HepG2 (cell line): Measurements from ENCODE around the gene MYO1E. TPM values are rescaled to one million over a fixed set of nuclear protein-coding genes. Genes with fewer than 3 reads are reported as not detected.

Experiments used
- ATAC-seq: fragments of 200-7000 bp; cut with Tn5 transposase; 3 replicates; pipeline ENCODE4 v1.9.1; 2020; ENCODE audit warnings: mild to moderate bottlenecking, moderate library complexity
- BruUV-seq: library from RNA; stranded (reverse); fragments of 400-500 nt; replicated peaks from 2 replicates; lab custom pipeline; 2021; lab: Mats Ljungman, UMichigan
- CTCF ChIA-PET: fragments of 300-600 bp; formaldehyde crosslinking; extraction: SDS; loops from one replicate; lab custom pipeline; 2021; ENCODE audit warnings: low total read pairs, inconsistent platforms, low intra/inter-chr PET ratio; lab: Yijun Ruan, JAX
- POLR2A ChIA-PET: fragments of 350-600 bp; sonication (Branson Sonifier 250); formaldehyde crosslinking; loops from one replicate; lab custom pipeline; 2020; ENCODE audit warnings: antibody characterized with exemption, inconsistent platforms; lab: Yijun Ruan, JAX
- DNase-seq: peaks from one replicate; pipeline ENCODE4 v3.0.0-alpha.2; 2015; ENCODE audit warnings: low spot score
- FAIRE-seq: peaks from 3 replicates; lab custom pipeline; 2011; peaks lifted over from hg19 to GRCh38; lab: Jason Lieb, UNC
- H2AFZ ChIP-seq: one replicate; pipeline ENCODE4 v1.6.1; 2011; ENCODE audit warnings: low read length, inconsistent platforms
- H3K27ac ChIP-seq: fragments of 300-600 bp; 3 replicates; pipeline ENCODE4 v1.8.0; 2011; ENCODE audit warnings: mixed run types, mild to moderate bottlenecking, mixed read lengths, low read length, inconsistent platforms; ENCODE audit not compliant: insufficient read depth; ENCODE audit errors: extremely low read length
- H3K27me3 ChIP-seq, 2 experiments: fragments of 200-600 bp in 1 of 2; 2 replicates in 1 of 2; 3 replicates in 1 of 2; pipeline versions ENCODE4 v1.6.0 to v1.8.0; 2011; ENCODE audit warnings: low read length in 2 of 2, mild to moderate bottlenecking in 2 of 2, moderate library complexity in 2 of 2, inconsistent platforms in 1 of 2; ENCODE audit not compliant: insufficient read depth in 2 of 2, control insufficient read depth in 1 of 2
- H3K36me3 ChIP-seq, 2 experiments: fragments of 200-600 bp in 1 of 2; replicated peaks in 1 of 2; 2 replicates in 1 of 2; 3 replicates in 1 of 2; pipeline versions ENCODE4 v1.5.1 to v1.8.0; 2011; ENCODE audit warnings: low read length in 2 of 2, inconsistent platforms in 1 of 2; ENCODE audit not compliant: insufficient read depth in 2 of 2, control insufficient read depth in 1 of 2
- H3K4me1 ChIP-seq: 2 replicates; pipeline ENCODE4 v1.5.1; 2012; ENCODE audit warnings: low read length, inconsistent platforms; ENCODE audit not compliant: insufficient read depth
- H3K4me2 ChIP-seq: 2 replicates; pipeline ENCODE4 v1.6.0; 2011; ENCODE audit warnings: low read depth, low read length, inconsistent platforms
- H3K4me3 ChIP-seq, 3 experiments: fragments of 200-600 bp in 1 of 3; sonication (generic), shearing (Covaris generic) in 1 of 3; replicated peaks in 1 of 3; 2 replicates each; pipeline ENCODE4 v1.5.1; 2011 to 2016; ENCODE audit warnings: low read length in 3 of 3, inconsistent platforms in 2 of 3, low read depth in 2 of 3, mild to moderate bottlenecking in 2 of 3, control low read depth in 1 of 3, mixed read lengths in 1 of 3; ENCODE audit not compliant: insufficient read depth in 1 of 3
- H3K79me2 ChIP-seq: one replicate; pipeline ENCODE4 v1.6.1; 2011; ENCODE audit warnings: low read length, inconsistent platforms; ENCODE audit not compliant: insufficient read depth
- H3K9ac ChIP-seq: 2 replicates; pipeline ENCODE4 v1.6.0; 2011; ENCODE audit warnings: mild to moderate bottlenecking, low read depth, low read length, inconsistent platforms; ENCODE audit not compliant: insufficient read depth
- H3K9me3 ChIP-seq: 2 replicates; pipeline ENCODE4 v1.5.1; 2012; ENCODE audit warnings: mild to moderate bottlenecking, low read length
- H4K20me1 ChIP-seq: 2 replicates; pipeline ENCODE4 v1.6.0; 2011; ENCODE audit warnings: inconsistent platforms, mild to moderate bottlenecking, low read length, moderate library complexity; ENCODE audit not compliant: insufficient read depth
- ATF3 ChIP-seq: sonication (generic); formaldehyde crosslinking; IDR thresholded peaks from 2 replicates; pipeline ENCODE4 v1.4.0; 2020; ENCODE audit warnings: missing genetic modification reagents
- EHMT2 ChIP-seq: fragments of 200-600 bp; sonication (generic); IDR thresholded peaks from 2 replicates; pipeline ENCODE4 v1.7.0; 2017; ENCODE audit warnings: antibody characterized with exemption, low read depth, low read length, borderline replicate concordance
- EP300 ChIP-seq, 3 experiments: sonication (generic) in 1 of 3; formaldehyde crosslinking in 1 of 3; IDR thresholded peaks; 2 replicates each; pipeline versions ENCODE4 v1.5.1 to v1.6.1; 2011 to 2020; ENCODE audit warnings: low read depth in 2 of 3, low read length in 2 of 3, borderline replicate concordance in 1 of 3, improper control_type of control experiment in 1 of 3, mild to moderate bottlenecking in 1 of 3, missing genetic modification reagents in 1 of 3, moderate library complexity in 1 of 3
- FOSL2 ChIP-seq: sonication (generic); formaldehyde crosslinking; IDR thresholded peaks from 2 replicates; pipeline ENCODE4 v1.4.0; 2020; ENCODE audit warnings: missing genetic modification reagents
- MIER2 ChIP-seq: IDR thresholded peaks from 2 replicates; pipeline ENCODE4 v1.6.1; 2016; ENCODE audit warnings: missing biosample characterization, missing genetic modification reagents
- MYC ChIP-seq: sonication (generic); formaldehyde crosslinking; IDR thresholded peaks from 2 replicates; pipeline ENCODE4 v1.9.0; 2021; ENCODE audit warnings: missing genetic modification reagents, borderline replicate concordance
- SMARCE1 ChIP-seq: fragments of 450-650 bp; IDR thresholded peaks from 2 replicates; pipeline ENCODE4 v1.6.1; 2017; ENCODE audit warnings: borderline replicate concordance
- ZBTB20 ChIP-seq: sonication (generic); formaldehyde crosslinking; IDR thresholded peaks from 2 replicates; pipeline ENCODE4 v1.8.1; 2023; ENCODE audit warnings: missing genetic modification reagents, low read depth, mild to moderate bottlenecking, borderline replicate concordance
- ZNF124 ChIP-seq: sonication (generic); formaldehyde crosslinking; IDR thresholded peaks from 2 replicates; pipeline ENCODE4 v1.4.0; 2020; ENCODE audit warnings: missing genetic modification reagents
- ZNF329 ChIP-seq: sonication (generic); formaldehyde crosslinking; IDR thresholded peaks from 2 replicates; pipeline ENCODE4 v1.9.0; 2021; ENCODE audit warnings: low read depth, mild to moderate bottlenecking, missing genetic modification reagents
- WGBS: methylation state at CpG from one replicate; pipeline ENCODE4 v1.1.6; 2017; ENCODE audit warnings: low lambda C conversion rate; 5-methylcytosine and 5-hydroxymethylcytosine counted together
- in situ Hi-C: cut with HindIII; loops from 2 replicates; pipeline ENCODE4 v1.10.0; 2017; ENCODE audit warnings: low pct_unique_long_range_greater_than_20kb; ENCODE audit not compliant: extremely low pct_ligation_motif_present
- intact Hi-C: fragments of 100-400 bp; cut with micrococcal nuclease; formaldehyde crosslinking; loops from one replicate; pipeline ENCODE4 v1.10.0; 2022; ENCODE audit not compliant: unreplicated experiment
- polyA plus RNA-seq, 8 experiments: library from polyadenylated mRNA; depleted of rRNA in 3 of 8; stranded (reverse) in 7 of 8; unstranded in 1 of 8; fragments of >200 nt; fragmentation: Illumina TruSeq in 4 of 8; extraction: Trizol in 4 of 8; gene quantifications; 2 replicates each; pipeline versions ENCODE4 v1.2.1 to v1.2.3, GENCODE V29; 2011 to 2016; ENCODE audit warnings: low read depth in 4 of 8, missing spikeins in 1 of 8, mixed read lengths in 1 of 8; ENCODE audit not compliant: insufficient read depth in 1 of 8
- total RNA-seq, 5 experiments: library from RNA; depleted of rRNA; stranded (reverse); fragments of >200 nt; fragmentation: Illumina TruSeq; extraction: Trizol; gene quantifications; 2 replicates each; pipeline ENCODE4 v1.2.3, GENCODE V29; 2016; ENCODE audit warnings: low read depth in 1 of 5
- TF ChIP-seq, protein P1 (sequence below), 2 experiments: sonication (generic) in 1 of 2; formaldehyde crosslinking in 1 of 2; IDR thresholded peaks; 2 replicates each; pipeline versions ENCODE4 v1.4.0 to v1.6.1; 2016 to 2020; ENCODE audit warnings: borderline replicate concordance in 1 of 2, low read depth in 1 of 2, mild to moderate bottlenecking in 1 of 2, missing genetic modification reagents in 1 of 2
- TF ChIP-seq, protein P2 (sequence below): sonication (generic); formaldehyde crosslinking; IDR thresholded peaks from 2 replicates; pipeline ENCODE4 v1.4.0; 2020; ENCODE audit warnings: missing genetic modification reagents
- TF ChIP-seq, protein P3 (sequence below): sonication (generic); formaldehyde crosslinking; IDR thresholded peaks from 2 replicates; pipeline ENCODE4 v1.5.0; 2020; ENCODE audit warnings: missing genetic modification reagents

Gene MYO1E
- total and polyA plus RNA-seq, 2 of the 13 experiments (the other 11 are each of a cell fraction or from before 2014, with no cell fraction given): 15.7 to 25.1 TPM

DNA sequence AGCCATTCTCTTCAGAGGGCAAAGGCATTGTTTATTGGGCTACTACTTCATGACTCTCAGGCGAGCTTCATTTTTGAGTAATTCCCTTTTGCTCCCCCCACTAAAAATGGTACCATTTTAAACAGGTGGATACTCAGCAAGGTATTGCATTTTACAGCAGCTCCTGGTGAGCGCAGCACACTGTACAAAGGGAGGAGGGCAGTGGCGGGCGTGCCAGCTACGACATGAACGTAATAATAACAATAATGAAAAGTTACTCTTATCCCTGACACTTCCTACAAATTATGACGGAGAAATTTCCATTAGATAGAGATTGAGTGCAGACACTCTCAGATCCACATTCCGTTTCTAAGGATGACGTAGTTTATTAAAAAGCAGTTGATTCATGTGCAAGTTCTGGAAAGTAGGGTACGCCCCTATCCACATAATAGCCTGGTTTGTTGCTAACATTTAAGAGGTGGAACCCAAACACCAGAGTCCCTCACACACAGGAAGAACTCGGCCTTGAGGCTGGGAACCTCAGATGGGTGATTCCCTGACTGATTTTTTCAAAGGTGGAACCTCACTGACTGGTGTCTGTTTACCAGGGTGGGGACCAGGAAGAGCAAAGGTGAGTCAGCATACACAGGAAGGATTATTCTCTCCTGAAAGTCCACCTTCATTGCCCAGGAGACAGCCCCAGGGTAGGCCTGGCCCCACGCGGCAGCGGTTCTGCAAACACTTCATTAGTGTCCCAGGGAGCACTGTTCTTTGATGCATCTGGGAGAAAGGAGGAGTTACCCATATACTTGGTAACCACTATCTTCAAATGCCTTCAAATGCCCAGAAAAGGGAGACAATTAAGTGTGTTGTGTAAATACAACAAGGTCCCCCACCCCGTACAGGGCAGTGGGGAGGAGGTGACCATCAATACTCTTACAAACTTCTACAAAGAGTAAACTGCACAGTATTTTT lies 96.2 kb downstream of the MYO1E start:
- Histone ChIP-seq H3K4me3 (peak overlapping the region in 1 of 3 experiments; percentile 39; a peak in 1 of 6 replicates), H3K79me2 (peaks cover 3% of the 10 kb centered on the region), H3K9me3 (no peaks in the 10 kb centered on the region), H3K27ac (peak overlapping the region; percentile 79), H2AFZ (no peak overlapping the region), H3K4me1 (peaks cover 85% of the 10 kb centered on the region), H4K20me1 (no peaks in the 10 kb centered on the region), H3K27me3 (no peaks in the 10 kb centered on the region), H3K4me2 (peak overlapping the region; percentile 67), H3K9ac (peak overlapping the region; percentile 25), H3K36me3 (no peaks in the 10 kb centered on the region; a peak in 1 of 5 replicates)
- BruUV-seq: no TSS peak
- peak; percentile 96 for DNase-seq
- intact Hi-C loops: loop anchor here (2.0 to 10.0 kb wide), 2 partner anchors 48 to 96 kb away; partner anchors contain the start of gene MYO1E
- 60% methylated on average over 12 of the region's 15 CpGs for WGBS
- ChIA-PET CTCF (no interaction called here), POLR2A (no interaction called here)
- peak; percentile 94 for ATAC-seq
- FAIRE-seq: peak; percentile 100
- in situ Hi-C loops: no loop called here
- peak; percentile 78; the same call in 1 of the 2 replicates for TF ChIP-seq MYC (CRISPR knock-in tag)
- no peak for TF ChIP-seq ZNF329 (CRISPR knock-in tag)
- TF ChIP-seq MIER2 (CRISPR knock-in tag): peak; percentile 43; the same call in 1 of the 2 replicates
- TF ChIP-seq, protein P1, sequence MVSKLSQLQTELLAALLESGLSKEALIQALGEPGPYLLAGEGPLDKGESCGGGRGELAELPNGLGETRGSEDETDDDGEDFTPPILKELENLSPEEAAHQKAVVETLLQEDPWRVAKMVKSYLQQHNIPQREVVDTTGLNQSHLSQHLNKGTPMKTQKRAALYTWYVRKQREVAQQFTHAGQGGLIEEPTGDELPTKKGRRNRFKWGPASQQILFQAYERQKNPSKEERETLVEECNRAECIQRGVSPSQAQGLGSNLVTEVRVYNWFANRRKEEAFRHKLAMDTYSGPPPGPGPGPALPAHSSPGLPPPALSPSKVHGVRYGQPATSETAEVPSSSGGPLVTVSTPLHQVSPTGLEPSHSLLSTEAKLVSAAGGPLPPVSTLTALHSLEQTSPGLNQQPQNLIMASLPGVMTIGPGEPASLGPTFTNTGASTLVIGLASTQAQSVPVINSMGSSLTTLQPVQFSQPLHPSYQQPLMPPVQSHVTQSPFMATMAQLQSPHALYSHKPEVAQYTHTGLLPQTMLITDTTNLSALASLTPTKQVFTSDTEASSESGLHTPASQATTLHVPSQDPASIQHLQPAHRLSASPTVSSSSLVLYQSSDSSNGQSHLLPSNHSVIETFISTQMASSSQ (IDR thresholded peaks at IDR 0.05; ENCODE audit: low read depth): peak; percentile 75
- TF ChIP-seq, protein P1 (CRISPR knock-in tag; IDR thresholded peaks at IDR 0.05; ENCODE audit: borderline replicate concordance): peak; percentile 72; the same call in 1 of the 2 replicates
- TF ChIP-seq, protein P2, sequence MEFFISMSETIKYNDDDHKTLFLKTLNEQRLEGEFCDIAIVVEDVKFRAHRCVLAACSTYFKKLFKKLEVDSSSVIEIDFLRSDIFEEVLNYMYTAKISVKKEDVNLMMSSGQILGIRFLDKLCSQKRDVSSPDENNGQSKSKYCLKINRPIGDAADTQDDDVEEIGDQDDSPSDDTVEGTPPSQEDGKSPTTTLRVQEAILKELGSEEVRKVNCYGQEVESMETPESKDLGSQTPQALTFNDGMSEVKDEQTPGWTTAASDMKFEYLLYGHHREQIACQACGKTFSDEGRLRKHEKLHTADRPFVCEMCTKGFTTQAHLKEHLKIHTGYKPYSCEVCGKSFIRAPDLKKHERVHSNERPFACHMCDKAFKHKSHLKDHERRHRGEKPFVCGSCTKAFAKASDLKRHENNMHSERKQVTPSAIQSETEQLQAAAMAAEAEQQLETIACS: no peak
- peak; percentile 66 to 95; a peak in 3 of 4 replicates for TF ChIP-seq EP300 (IDR thresholded peaks at IDR 0.05; ENCODE audit: low read depth in 2 of 2, low read length in 2 of 2)
- peak; percentile 93 for TF ChIP-seq EP300 (CRISPR knock-in tag; IDR thresholded peaks at IDR 0.05; ENCODE audit: borderline replicate concordance)
- TF ChIP-seq FOSL2: peak; percentile 97
- TF ChIP-seq ZNF124: 0 out of 2 replicates have a peak, but pooled peaks have one; percentile 25
- TF ChIP-seq ZBTB20 (CRISPR knock-in tag): peak; percentile 95
- TF ChIP-seq EHMT2: peak; percentile 60; the same call in 1 of the 2 replicates
- peak; percentile 81; the same call in 1 of the 2 replicates for TF ChIP-seq ATF3
- TF ChIP-seq, protein P3, sequence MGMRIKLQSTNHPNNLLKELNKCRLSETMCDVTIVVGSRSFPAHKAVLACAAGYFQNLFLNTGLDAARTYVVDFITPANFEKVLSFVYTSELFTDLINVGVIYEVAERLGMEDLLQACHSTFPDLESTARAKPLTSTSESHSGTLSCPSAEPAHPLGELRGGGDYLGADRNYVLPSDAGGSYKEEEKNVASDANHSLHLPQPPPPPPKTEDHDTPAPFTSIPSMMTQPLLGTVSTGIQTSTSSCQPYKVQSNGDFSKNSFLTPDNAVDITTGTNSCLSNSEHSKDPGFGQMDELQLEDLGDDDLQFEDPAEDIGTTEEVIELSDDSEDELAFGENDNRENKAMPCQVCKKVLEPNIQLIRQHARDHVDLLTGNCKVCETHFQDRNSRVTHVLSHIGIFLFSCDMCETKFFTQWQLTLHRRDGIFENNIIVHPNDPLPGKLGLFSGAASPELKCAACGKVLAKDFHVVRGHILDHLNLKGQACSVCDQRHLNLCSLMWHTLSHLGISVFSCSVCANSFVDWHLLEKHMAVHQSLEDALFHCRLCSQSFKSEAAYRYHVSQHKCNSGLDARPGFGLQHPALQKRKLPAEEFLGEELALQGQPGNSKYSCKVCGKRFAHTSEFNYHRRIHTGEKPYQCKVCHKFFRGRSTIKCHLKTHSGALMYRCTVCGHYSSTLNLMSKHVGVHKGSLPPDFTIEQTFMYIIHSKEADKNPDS (CRISPR knock-in tag): no peak
- no peak for TF ChIP-seq SMARCE1
